ENCODE results near the gene WDFY1. TPM values are rescaled to one million over a fixed set of nuclear protein-coding genes. Genes with fewer than 3 reads are reported as not detected.

WDFY1 gene
- total RNA-seq, 2 experiments from 2014 or later: 33.3 to 45.3 TPM

DNA sequence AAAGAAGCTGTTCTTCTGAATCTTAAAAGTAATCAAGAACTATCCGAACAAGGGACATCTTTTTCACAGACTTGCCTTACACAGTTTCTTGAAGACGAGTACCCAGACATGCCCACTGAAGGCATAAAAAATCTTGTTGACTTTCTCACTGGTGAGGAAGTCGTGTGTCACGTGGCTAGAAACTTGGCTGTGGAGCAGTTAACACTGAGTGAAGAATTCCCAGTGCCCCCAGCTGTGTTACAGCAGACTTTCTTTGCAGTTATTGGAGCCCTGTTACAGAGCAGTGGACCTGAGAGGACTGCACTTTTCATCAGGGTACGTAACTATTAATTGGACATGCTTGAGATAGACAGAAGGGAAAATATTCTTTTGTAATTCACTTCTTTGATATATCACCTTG is 14.6 kb upstream of the WDFY1 start:
- H3K4me3 ChIP-seq (ENCODE audit: low read depth, low read length, poor library complexity, severe bottlenecking): peak overlapping the region; percentile 91
- H2AFZ ChIP-seq (ENCODE audit: low read length): no peak overlapping the region
- peak; percentile 35 for DNase-seq (ENCODE audit: low spot score)
- ChIA-PET CTCF (ENCODE audit: unreplicated experiment) (interaction anchor here (0.8 kb wide), 1 partner anchor 33 kb away, joined by 3 read pairs; no protein-coding TSS in a partner anchor), POLR2A (interaction anchor here (0.8 to 2.3 kb wide), 3 partner anchors 24 to 84 kb away, joined by 4 to 5 read pairs (median 5); no protein-coding TSS in a partner anchor)
- no peaks in the 10 kb centered on the region for H3K9me2 ChIP-seq (ENCODE audit: insufficient read depth, low read length)
- TF ChIP-seq EZH2phosphoT487 (IDR thresholded peaks at IDR 0.05; ENCODE audit: borderline replicate concordance, low read depth, low read length) (no peak), CTCF (conservative IDR thresholded peaks at IDR 0.05; ENCODE audit: low read length) (no peak)
- no peaks in the 10 kb centered on the region for H3K9me3 ChIP-seq (ENCODE audit: low read length)
- peaks cover 70% of the 10 kb centered on the region for H3K4me1 ChIP-seq (ENCODE audit: insufficient read depth, low read length, poor library complexity, severe bottlenecking)
- peaks cover 53% of the 10 kb centered on the region for H3K36me3 ChIP-seq (ENCODE audit: insufficient read depth, low read length)
- H3K4me2 ChIP-seq (ENCODE audit: low read length): peak overlapping the region; percentile 86
- peaks cover 41% of the 10 kb centered on the region for H4K20me1 ChIP-seq (ENCODE audit: insufficient read depth, low read length)
- no TSS peak for BruUV-seq (replicated peaks)
- intact Hi-C loops (cut with micrococcal nuclease; ENCODE audit: unreplicated experiment): loop anchor here (5.0 to 10.0 kb wide), 4 partner anchors 67 to 995 kb away; partner anchors contain the start of gene CUL3
- H3K27ac ChIP-seq (ENCODE audit: low read depth, low read length, poor library complexity, severe bottlenecking): no peak overlapping the region
- peaks cover 74% of the 10 kb centered on the region for H3K79me2 ChIP-seq (ENCODE audit: insufficient read depth, low read depth, low read length)

GRCh38 chr2:223957092-223957851 is 12.1 kb upstream of the WDFY1 start, which contains the start of gene MRPL44:
MRPL44 (plus strand) TSS chr2:223957463; CDS start chr2:223957473, 10 bp downstream.
- BruUV-seq (replicated peaks): no TSS peak

More at GRCh38 chr2:223957092-223957851, 12.1 kb upstream of the WDFY1 start, which contains the start of gene MRPL44:
- Histone ChIP-seq H3K4me3 (ENCODE audit: low read depth, low read length, poor library complexity, severe bottlenecking) (peak within 1 kb of the TSS; percentile 91), H3K36me3 (ENCODE audit: insufficient read depth, low read length) (peaks cover 30% of the 10 kb centered on the region), H4K20me1 (ENCODE audit: insufficient read depth, low read length) (peaks cover 41% of the 10 kb centered on the region), H3K4me1 (ENCODE audit: insufficient read depth, low read length, poor library complexity, severe bottlenecking) (peaks cover 82% of the 10 kb centered on the region), H3K27ac (ENCODE audit: low read depth, low read length, poor library complexity, severe bottlenecking) (peak within 1 kb of the TSS; percentile 29), H2AFZ (ENCODE audit: low read length) (peak within 1 kb of the TSS; percentile 76; the same call in 1 of the 2 replicates), H3K9me2 (ENCODE audit: insufficient read depth, low read length) (no peaks in the 10 kb centered on the region), H3K9me3 (ENCODE audit: low read length) (no peaks in the 10 kb centered on the region), H3K4me2 (ENCODE audit: low read length) (peak within 1 kb of the TSS; percentile 86), H3K79me2 (ENCODE audit: insufficient read depth, low read depth, low read length) (peaks cover 50% of the 10 kb centered on the region)
- intact Hi-C loops (cut with micrococcal nuclease; ENCODE audit: unreplicated experiment): loop anchor here (5.0 to 10.0 kb wide), 4 partner anchors 65 to 998 kb away; partner anchors contain the start of gene CUL3
- peak; percentile 96 for DNase-seq (ENCODE audit: low spot score)
- TF ChIP-seq EZH2phosphoT487 (IDR thresholded peaks at IDR 0.05; ENCODE audit: borderline replicate concordance, low read depth, low read length) (no peak), CTCF (conservative IDR thresholded peaks at IDR 0.05; ENCODE audit: low read length) (no peak)
- ChIA-PET CTCF (ENCODE audit: unreplicated experiment) (no interaction called here), POLR2A (interaction anchor here (0.6 to 1.5 kb wide), 10 partner anchors 10 to 160 kb away, joined by 3 to 8 read pairs (median 4); no protein-coding TSS in a partner anchor)
